H1 (cell line): ENCODE results near the gene NPC1L1.

Experiments used
- CHD1 ChIP-seq: IDR thresholded peaks from 2 replicates; pipeline ENCODE4 v1.6.1; 2012; ENCODE audit warnings: low read depth, low read length, improper control_type of control experiment
- KDM5A ChIP-seq: fragments of 200-600 bp; IDR thresholded peaks from 2 replicates; pipeline ENCODE4 v1.7.1; 2012; ENCODE audit warnings: mild to moderate bottlenecking, low read length, inconsistent platforms, mixed read lengths
- POLR2A ChIP-seq, 2 experiments: IDR thresholded peaks; 1 replicate in 1 of 2; 2 replicates in 1 of 2; pipeline ENCODE4 v1.6.1; 2011; ENCODE audit warnings: low read depth in 2 of 2, low read length in 2 of 2, mild to moderate bottlenecking in 2 of 2; ENCODE audit errors: control extremely low read depth in 1 of 2
- POLR2AphosphoS5 ChIP-seq: IDR thresholded peaks from 2 replicates; pipeline ENCODE4 v1.6.1; 2011; ENCODE audit warnings: low read depth, low read length
- SIN3A ChIP-seq, 2 experiments: IDR thresholded peaks in 1 of 2; conservative IDR thresholded peaks in 1 of 2; 2 replicates each; pipeline ENCODE4 v1.6.1; 2011 to 2012; ENCODE audit warnings: low read length in 2 of 2, improper control_type of control experiment in 1 of 2, low read depth in 1 of 2, mild to moderate bottlenecking in 1 of 2
- SP2 ChIP-seq: IDR thresholded peaks from 2 replicates; pipeline ENCODE4 v1.6.1; 2012; ENCODE audit warnings: mild to moderate bottlenecking, low read length, inconsistent platforms
- SP4 ChIP-seq: IDR thresholded peaks from 2 replicates; pipeline ENCODE4 v1.6.1; 2012; ENCODE audit warnings: low read length, inconsistent platforms
- TF ChIP-seq, protein P1 (sequence below): IDR thresholded peaks from 2 replicates; pipeline ENCODE4 v1.6.1; 2012; ENCODE audit warnings: low read length, inconsistent platforms
- TF ChIP-seq, protein P2 (sequence below), 3 experiments: IDR thresholded peaks; 1 replicate in 2 of 3; 2 replicates in 1 of 3; pipeline versions ENCODE4 v1.5.1 to v1.6.1; 2011; ENCODE audit warnings: low read length in 3 of 3, mild to moderate bottlenecking in 3 of 3, inconsistent platforms in 2 of 3, low read depth in 1 of 3, moderate library complexity in 1 of 3; ENCODE audit not compliant: insufficient read depth in 1 of 3; ENCODE audit errors: control extremely low read depth in 1 of 3
- TF ChIP-seq, protein P3 (sequence below): IDR thresholded peaks from 2 replicates; pipeline ENCODE4 v1.6.1; 2012; ENCODE audit warnings: inconsistent platforms

DNA sequence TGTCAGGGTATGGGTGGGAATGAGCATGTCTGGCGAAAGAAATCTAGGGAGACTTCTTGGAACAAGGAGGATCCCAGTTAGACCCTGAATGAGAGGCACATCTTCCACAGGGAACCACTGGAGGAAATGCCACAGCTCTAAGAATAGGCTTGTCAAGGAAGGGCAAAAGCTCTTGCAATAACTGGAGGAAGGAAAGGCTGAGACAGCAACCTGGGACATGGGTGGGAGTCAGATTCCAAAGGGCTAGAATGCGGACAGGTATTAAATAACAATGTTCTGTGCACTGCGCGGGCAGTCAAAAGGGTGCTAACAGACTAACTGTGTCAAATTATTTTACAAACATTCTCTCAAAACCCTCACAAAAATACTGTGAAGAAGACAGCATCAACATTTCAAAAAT lies 55.1 kb downstream of the NPC1L1 start:
- TF ChIP-seq POLR2AphosphoS5 (no peak), POLR2A (IDR thresholded peaks at IDR 0.05; ENCODE audit: control extremely low read depth in 1 of 2, low read depth in 2 of 2, low read length in 2 of 2) (no peak), CHD1 (no peak), SP2 (no peak), SP4 (no peak), KDM5A (no peak), SIN3A (conservative IDR thresholded peaks at IDR 0.05 in 1 of 2, IDR thresholded peaks at IDR 0.05 in 1 of 2; ENCODE audit: low read depth in 1 of 2, low read length in 2 of 2) (no peak)
- TF ChIP-seq, protein P1, sequence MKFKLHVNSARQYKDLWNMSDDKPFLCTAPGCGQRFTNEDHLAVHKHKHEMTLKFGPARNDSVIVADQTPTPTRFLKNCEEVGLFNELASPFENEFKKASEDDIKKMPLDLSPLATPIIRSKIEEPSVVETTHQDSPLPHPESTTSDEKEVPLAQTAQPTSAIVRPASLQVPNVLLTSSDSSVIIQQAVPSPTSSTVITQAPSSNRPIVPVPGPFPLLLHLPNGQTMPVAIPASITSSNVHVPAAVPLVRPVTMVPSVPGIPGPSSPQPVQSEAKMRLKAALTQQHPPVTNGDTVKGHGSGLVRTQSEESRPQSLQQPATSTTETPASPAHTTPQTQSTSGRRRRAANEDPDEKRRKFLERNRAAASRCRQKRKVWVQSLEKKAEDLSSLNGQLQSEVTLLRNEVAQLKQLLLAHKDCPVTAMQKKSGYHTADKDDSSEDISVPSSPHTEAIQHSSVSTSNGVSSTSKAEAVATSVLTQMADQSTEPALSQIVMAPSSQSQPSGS, result no peak
- TF ChIP-seq, protein P2, sequence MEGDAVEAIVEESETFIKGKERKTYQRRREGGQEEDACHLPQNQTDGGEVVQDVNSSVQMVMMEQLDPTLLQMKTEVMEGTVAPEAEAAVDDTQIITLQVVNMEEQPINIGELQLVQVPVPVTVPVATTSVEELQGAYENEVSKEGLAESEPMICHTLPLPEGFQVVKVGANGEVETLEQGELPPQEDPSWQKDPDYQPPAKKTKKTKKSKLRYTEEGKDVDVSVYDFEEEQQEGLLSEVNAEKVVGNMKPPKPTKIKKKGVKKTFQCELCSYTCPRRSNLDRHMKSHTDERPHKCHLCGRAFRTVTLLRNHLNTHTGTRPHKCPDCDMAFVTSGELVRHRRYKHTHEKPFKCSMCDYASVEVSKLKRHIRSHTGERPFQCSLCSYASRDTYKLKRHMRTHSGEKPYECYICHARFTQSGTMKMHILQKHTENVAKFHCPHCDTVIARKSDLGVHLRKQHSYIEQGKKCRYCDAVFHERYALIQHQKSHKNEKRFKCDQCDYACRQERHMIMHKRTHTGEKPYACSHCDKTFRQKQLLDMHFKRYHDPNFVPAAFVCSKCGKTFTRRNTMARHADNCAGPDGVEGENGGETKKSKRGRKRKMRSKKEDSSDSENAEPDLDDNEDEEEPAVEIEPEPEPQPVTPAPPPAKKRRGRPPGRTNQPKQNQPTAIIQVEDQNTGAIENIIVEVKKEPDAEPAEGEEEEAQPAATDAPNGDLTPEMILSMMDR (IDR thresholded peaks at IDR 0.05; ENCODE audit: control extremely low read depth in 1 of 3, insufficient read depth in 1 of 3, low read depth in 1 of 3, low read length in 3 of 3), result no peak
- TF ChIP-seq, protein P3, sequence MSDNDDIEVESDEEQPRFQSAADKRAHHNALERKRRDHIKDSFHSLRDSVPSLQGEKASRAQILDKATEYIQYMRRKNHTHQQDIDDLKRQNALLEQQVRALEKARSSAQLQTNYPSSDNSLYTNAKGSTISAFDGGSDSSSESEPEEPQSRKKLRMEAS, result no peak
